ENCODE results near the gene ZCWPW1.

GRCh38 chr7:100432053-100432452 lies 3.5 kb upstream of the ZCWPW1 start:
- TF ChIP-seq EZH2 (IDR thresholded peaks at IDR 0.05; ENCODE audit: borderline replicate concordance) (no peak), CTCF (IDR thresholded peaks at IDR 0.05; ENCODE audit: poor library complexity) (no peak), EZH2phosphoT487 (IDR thresholded peaks at IDR 0.05; ENCODE audit: low read depth, severe bottlenecking, unreplicated experiment) (no peak)
